Measurements from ENCODE around the gene ST6GALNAC3. TPM values are rescaled to one million over a fixed set of nuclear protein-coding genes. Genes with fewer than 3 reads are reported as not detected.

Gene ST6GALNAC3
- polyA plus RNA-seq, 1 donor (not counting 4 experiments of a cell fraction or from before 2014, with no cell fraction given) = 0.08 TPM

DNA sequence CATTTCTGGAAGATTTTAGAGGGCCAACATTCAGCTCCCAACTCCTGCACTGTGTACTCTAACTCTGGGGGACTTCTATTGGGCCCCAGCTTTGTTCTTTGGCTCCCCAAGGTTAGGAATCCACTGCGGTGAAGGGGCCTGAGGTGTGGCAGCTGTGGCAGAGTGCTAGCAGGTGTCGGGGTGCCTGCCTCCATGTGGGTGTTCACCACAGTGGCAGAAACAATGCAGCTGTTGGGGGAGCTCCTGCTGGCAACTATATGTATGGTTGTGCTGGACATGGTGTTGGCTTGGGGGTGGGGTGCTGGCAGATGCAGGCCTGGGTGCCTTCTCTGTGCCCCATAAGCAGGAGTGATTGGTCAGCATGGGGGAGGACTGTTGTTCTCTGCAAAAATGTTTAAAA lies 95.5 kb downstream of the ST6GALNAC3 start:
- no peak overlapping the region for H3K4me2 ChIP-seq (ENCODE audit: control insufficient read depth, extremely low read depth, insufficient read depth, low read depth, low read length)
- no peaks in the 10 kb centered on the region for H4K20me1 ChIP-seq (ENCODE audit: control insufficient read depth, extremely low read depth, insufficient read depth, low read length)
- no peak overlapping the region for H3K27ac ChIP-seq (ENCODE audit: control insufficient read depth, insufficient read depth, low read length)
- H3K9me3 ChIP-seq (ENCODE audit: control insufficient read depth, low read depth, low read length) = no peaks in the 10 kb centered on the region
- TF ChIP-seq EZH2 (IDR thresholded peaks at IDR 0.05; ENCODE audit: low read length) = no peak
- TF ChIP-seq, protein P1, sequence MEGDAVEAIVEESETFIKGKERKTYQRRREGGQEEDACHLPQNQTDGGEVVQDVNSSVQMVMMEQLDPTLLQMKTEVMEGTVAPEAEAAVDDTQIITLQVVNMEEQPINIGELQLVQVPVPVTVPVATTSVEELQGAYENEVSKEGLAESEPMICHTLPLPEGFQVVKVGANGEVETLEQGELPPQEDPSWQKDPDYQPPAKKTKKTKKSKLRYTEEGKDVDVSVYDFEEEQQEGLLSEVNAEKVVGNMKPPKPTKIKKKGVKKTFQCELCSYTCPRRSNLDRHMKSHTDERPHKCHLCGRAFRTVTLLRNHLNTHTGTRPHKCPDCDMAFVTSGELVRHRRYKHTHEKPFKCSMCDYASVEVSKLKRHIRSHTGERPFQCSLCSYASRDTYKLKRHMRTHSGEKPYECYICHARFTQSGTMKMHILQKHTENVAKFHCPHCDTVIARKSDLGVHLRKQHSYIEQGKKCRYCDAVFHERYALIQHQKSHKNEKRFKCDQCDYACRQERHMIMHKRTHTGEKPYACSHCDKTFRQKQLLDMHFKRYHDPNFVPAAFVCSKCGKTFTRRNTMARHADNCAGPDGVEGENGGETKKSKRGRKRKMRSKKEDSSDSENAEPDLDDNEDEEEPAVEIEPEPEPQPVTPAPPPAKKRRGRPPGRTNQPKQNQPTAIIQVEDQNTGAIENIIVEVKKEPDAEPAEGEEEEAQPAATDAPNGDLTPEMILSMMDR (optimal IDR thresholded peaks at IDR 0.05 in 1 of 3, IDR thresholded peaks at IDR 0.05 in 1 of 3, conservative IDR thresholded peaks at IDR 0.05 in 1 of 3; ENCODE audit: extremely low read depth in 1 of 3, insufficient read depth in 2 of 3, low read length in 3 of 3) = no peak
- no peak overlapping the region for H3K9ac ChIP-seq (ENCODE audit: control insufficient read depth, extremely low read depth, insufficient read depth, low read length)
- dilution Hi-C loops (cut with MboI; ENCODE audit: extremely low pct_ligation_motif_present, low sequenced_read_pairs) = no loop called here
- no peaks in the 10 kb centered on the region for H3K4me1 ChIP-seq (ENCODE audit: control insufficient read depth, extremely low read depth, insufficient read depth, low read length)
- H3K9me1 ChIP-seq (ENCODE audit: control insufficient read depth, extremely low read depth, insufficient read depth, low read length) = no peaks in the 10 kb centered on the region
- DNase-seq (ENCODE audit: low read depth, low spot score) (no peak), FAIRE-seq (no peak)
- no peak overlapping the region for H3K4me3 ChIP-seq (ENCODE audit: control insufficient read depth in 2 of 3, extremely low read depth in 1 of 3, insufficient read depth in 2 of 3, low read depth in 1 of 3, low read length in 3 of 3)
- no peak overlapping the region for H2AFZ ChIP-seq (ENCODE audit: control insufficient read depth, low read length)
- H3K27me3 ChIP-seq (ENCODE audit: control insufficient read depth, extremely low read depth, insufficient read depth, low read length) = no peaks in the 10 kb centered on the region
- no peaks in the 10 kb centered on the region for H3K79me2 ChIP-seq (ENCODE audit: control insufficient read depth, insufficient read depth, low read length)
- H3K36me3 ChIP-seq (ENCODE audit: control insufficient read depth in 2 of 2, extremely low read depth in 1 of 2, insufficient read depth in 2 of 2, low read length in 2 of 2) = no peaks in the 10 kb centered on the region

DNA sequence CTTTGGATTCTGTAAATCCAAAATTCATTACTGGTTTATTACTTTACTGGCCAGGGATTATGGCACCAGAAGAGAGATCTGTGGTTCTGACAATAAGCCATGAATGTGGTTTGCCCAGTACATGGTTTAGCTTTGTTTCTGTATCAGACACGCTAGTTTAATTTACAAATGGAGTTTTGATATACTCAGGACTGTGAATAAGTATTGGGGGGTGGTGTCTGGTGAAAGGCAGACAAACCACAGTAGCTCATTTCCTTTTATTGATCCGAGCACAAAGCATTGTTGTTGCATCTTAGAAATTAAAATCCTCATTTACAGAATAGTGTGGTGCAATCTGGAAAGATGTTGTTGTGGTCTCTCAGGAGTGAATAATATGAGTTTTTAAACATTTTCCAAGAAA lies 96.0 kb downstream of the ST6GALNAC3 start:
- no peak for FAIRE-seq
- H3K36me3 ChIP-seq (ENCODE audit: control insufficient read depth in 2 of 2, extremely low read depth in 1 of 2, insufficient read depth in 2 of 2, low read length in 2 of 2) = no peaks in the 10 kb centered on the region
- H3K4me1 ChIP-seq (ENCODE audit: control insufficient read depth, extremely low read depth, insufficient read depth, low read length) = no peaks in the 10 kb centered on the region
- H3K79me2 ChIP-seq (ENCODE audit: control insufficient read depth, insufficient read depth, low read length) = no peaks in the 10 kb centered on the region
- H3K9me3 ChIP-seq (ENCODE audit: control insufficient read depth, low read depth, low read length) = no peaks in the 10 kb centered on the region
- no peaks in the 10 kb centered on the region for H3K9me1 ChIP-seq (ENCODE audit: control insufficient read depth, extremely low read depth, insufficient read depth, low read length)
- no peak overlapping the region for H3K4me2 ChIP-seq (ENCODE audit: control insufficient read depth, extremely low read depth, insufficient read depth, low read depth, low read length)
- no peak for DNase-seq (ENCODE audit: low read depth, low spot score)
- no peak overlapping the region for H3K27ac ChIP-seq (ENCODE audit: control insufficient read depth, insufficient read depth, low read length)
- no peak for TF ChIP-seq EZH2 (IDR thresholded peaks at IDR 0.05; ENCODE audit: low read length)
- TF ChIP-seq, protein P1 (optimal IDR thresholded peaks at IDR 0.05 in 1 of 3, IDR thresholded peaks at IDR 0.05 in 1 of 3, conservative IDR thresholded peaks at IDR 0.05 in 1 of 3; ENCODE audit: extremely low read depth in 1 of 3, insufficient read depth in 2 of 3, low read length in 3 of 3) = no peak
- no peaks in the 10 kb centered on the region for H4K20me1 ChIP-seq (ENCODE audit: control insufficient read depth, extremely low read depth, insufficient read depth, low read length)
- H2AFZ ChIP-seq (ENCODE audit: control insufficient read depth, low read length) = no peak overlapping the region
- H3K4me3 ChIP-seq (ENCODE audit: control insufficient read depth in 2 of 3, extremely low read depth in 1 of 3, insufficient read depth in 2 of 3, low read depth in 1 of 3, low read length in 3 of 3) = no peak overlapping the region
- dilution Hi-C loops (cut with MboI; ENCODE audit: extremely low pct_ligation_motif_present, low sequenced_read_pairs) = no loop called here
- no peak overlapping the region for H3K9ac ChIP-seq (ENCODE audit: control insufficient read depth, extremely low read depth, insufficient read depth, low read length)
- H3K27me3 ChIP-seq (ENCODE audit: control insufficient read depth, extremely low read depth, insufficient read depth, low read length) = no peaks in the 10 kb centered on the region

Data from keratinocyte (primary cell).